DND-41 (cell line): ENCODE data around the gene SMARCA2.

Experiments
- EZH2 ChIP-seq: IDR thresholded peaks from 3 replicates; pipeline ENCODE4 v1.6.1; 2012; ENCODE audit warnings: borderline replicate concordance, low read depth, mild to moderate bottlenecking, moderate library complexity, low read length, inconsistent platforms; ENCODE audit not compliant: severe bottlenecking
- TF ChIP-seq, protein P1 (sequence below): IDR thresholded peaks from 2 replicates; pipeline ENCODE4 v1.5.1; 2012; ENCODE audit warnings: borderline replicate concordance, low read length, moderate library complexity, mild to moderate bottlenecking; ENCODE audit not compliant: poor library complexity, severe bottlenecking; ENCODE audit errors: extremely low read depth

- TF ChIP-seq, protein P1, sequence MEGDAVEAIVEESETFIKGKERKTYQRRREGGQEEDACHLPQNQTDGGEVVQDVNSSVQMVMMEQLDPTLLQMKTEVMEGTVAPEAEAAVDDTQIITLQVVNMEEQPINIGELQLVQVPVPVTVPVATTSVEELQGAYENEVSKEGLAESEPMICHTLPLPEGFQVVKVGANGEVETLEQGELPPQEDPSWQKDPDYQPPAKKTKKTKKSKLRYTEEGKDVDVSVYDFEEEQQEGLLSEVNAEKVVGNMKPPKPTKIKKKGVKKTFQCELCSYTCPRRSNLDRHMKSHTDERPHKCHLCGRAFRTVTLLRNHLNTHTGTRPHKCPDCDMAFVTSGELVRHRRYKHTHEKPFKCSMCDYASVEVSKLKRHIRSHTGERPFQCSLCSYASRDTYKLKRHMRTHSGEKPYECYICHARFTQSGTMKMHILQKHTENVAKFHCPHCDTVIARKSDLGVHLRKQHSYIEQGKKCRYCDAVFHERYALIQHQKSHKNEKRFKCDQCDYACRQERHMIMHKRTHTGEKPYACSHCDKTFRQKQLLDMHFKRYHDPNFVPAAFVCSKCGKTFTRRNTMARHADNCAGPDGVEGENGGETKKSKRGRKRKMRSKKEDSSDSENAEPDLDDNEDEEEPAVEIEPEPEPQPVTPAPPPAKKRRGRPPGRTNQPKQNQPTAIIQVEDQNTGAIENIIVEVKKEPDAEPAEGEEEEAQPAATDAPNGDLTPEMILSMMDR: no peak
- no peak for TF ChIP-seq EZH2
These were observed 143.0 kb downstream of the SMARCA2 start for GRCh38 chr9:2158111-2158610.
